Karpas-422 (cell line): ENCODE results near the gene CABCOCO1. TPM values are rescaled to one million over a fixed set of nuclear protein-coding genes. Genes with fewer than 3 reads are reported as not detected.
A peak's percentile ranks its signal among the peaks of the same experiment; 100 is the strongest.

Experiments used
- DNase-seq: peaks from one replicate; pipeline ENCODE4 v3.0.0-alpha.2; 2015
- H2AFZ ChIP-seq: fragments of 200-600 bp; sonication (generic); 2 replicates; pipeline ENCODE4 v1.6.1; 2014; ENCODE audit warnings: antibody characterized with exemption, low read length, mixed read lengths
- H3K27ac ChIP-seq: fragments of 200-600 bp; sonication (generic); 2 replicates; pipeline ENCODE4 v1.5.1; 2014; ENCODE audit warnings: mild to moderate bottlenecking, low read length, moderate library complexity
- H3K27me3 ChIP-seq: fragments of 200-600 bp; sonication (generic); 2 replicates; pipeline ENCODE4 v1.6.1; 2014; ENCODE audit warnings: low read length, mixed read lengths
- H3K36me3 ChIP-seq: fragments of 200-600 bp; sonication (generic); 2 replicates; pipeline ENCODE4 v1.6.1; 2014; ENCODE audit warnings: low read length, mixed read lengths; ENCODE audit not compliant: insufficient read depth
- H3K4me1 ChIP-seq: fragments of 200-600 bp; sonication (generic); 2 replicates; pipeline ENCODE4 v1.6.1; 2014; ENCODE audit warnings: mild to moderate bottlenecking, low read length, mixed read lengths
- H3K4me2 ChIP-seq: fragments of 200-600 bp; sonication (generic); 2 replicates; pipeline ENCODE4 v1.6.1; 2014; ENCODE audit warnings: low read length, low read depth, mild to moderate bottlenecking; ENCODE audit not compliant: poor library complexity, severe bottlenecking
- H3K4me3 ChIP-seq: fragments of 200-600 bp; sonication (generic); 2 replicates; pipeline ENCODE4 v1.5.1; 2014; ENCODE audit warnings: mild to moderate bottlenecking, antibody characterized with exemption, low read length, mixed read lengths
- H3K79me2 ChIP-seq: fragments of 200-600 bp; sonication (generic); 2 replicates; pipeline ENCODE4 v1.6.1; 2014; ENCODE audit warnings: mild to moderate bottlenecking, low read length, mixed read lengths
- H3K9ac ChIP-seq: fragments of 200-600 bp; sonication (generic); 2 replicates; pipeline ENCODE4 v1.6.0; 2014; ENCODE audit warnings: low read length
- H3K9me2 ChIP-seq: fragments of 200-600 bp; sonication (generic), shearing (Covaris generic); replicated peaks from 2 replicates; pipeline ENCODE4 v1.6.0; 2014; ENCODE audit warnings: mild to moderate bottlenecking, low read length, moderate library complexity; ENCODE audit not compliant: insufficient read depth
- H3K9me3 ChIP-seq: fragments of 300-700, 200-600 bp; sonication (generic); 2 replicates; pipeline ENCODE4 v1.6.1; 2014; ENCODE audit warnings: low read length, mixed read lengths
- H4K20me1 ChIP-seq: fragments of 200-600 bp; sonication (generic); 2 replicates; pipeline ENCODE4 v1.6.1; 2014; ENCODE audit warnings: mild to moderate bottlenecking, antibody characterized with exemption, low read length, low read depth; ENCODE audit not compliant: insufficient read depth
- total RNA-seq: library from RNA; depleted of rRNA; stranded (reverse); fragments of >200 nt; shearing (Covaris generic); gene quantifications from 2 replicates; pipeline ENCODE4 v1.2.3, GENCODE V29; 2014; ENCODE audit warnings: low replicate concordance

CABCOCO1 gene
- total RNA-seq, 1 experiment from 2014 or later = not detected

- H3K27me3 ChIP-seq = no peaks in the 10 kb centered on the region
- no peak for DNase-seq
- H3K9me3 ChIP-seq = 0 out of 2 replicates have a peak, but pooled peaks cover 3% of the 10 kb centered on the region
- H3K79me2 ChIP-seq = no peaks in the 10 kb centered on the region
- no peaks in the 10 kb centered on the region for H3K36me3 ChIP-seq
- no peaks in the 10 kb centered on the region for H3K9me2 ChIP-seq
- H3K27ac ChIP-seq = no peak overlapping the region
- H3K4me1 ChIP-seq = no peaks in the 10 kb centered on the region
- H3K4me2 ChIP-seq = no peak overlapping the region
- H4K20me1 ChIP-seq = no peaks in the 10 kb centered on the region
- H2AFZ ChIP-seq = no peak overlapping the region
- no peak overlapping the region for H3K4me3 ChIP-seq
- no peak overlapping the region for H3K9ac ChIP-seq
Observed at GRCh38 chr10:61747307-61747706, 84.6 kb downstream of the CABCOCO1 start.

GRCh38 chr10:61749291-61749690 is 86.6 kb downstream of the CABCOCO1 start:
- H4K20me1 ChIP-seq = no peaks in the 10 kb centered on the region
- no peaks in the 10 kb centered on the region for H3K9me2 ChIP-seq
- H3K27ac ChIP-seq = no peak overlapping the region
- H3K79me2 ChIP-seq = no peaks in the 10 kb centered on the region
- H3K9me3 ChIP-seq = 0 out of 2 replicates have a peak, but pooled peaks cover 3% of the 10 kb centered on the region
- H3K4me3 ChIP-seq = no peak overlapping the region
- no peak overlapping the region for H2AFZ ChIP-seq
- H3K4me2 ChIP-seq = no peak overlapping the region
- no peak overlapping the region for H3K9ac ChIP-seq
- no peaks in the 10 kb centered on the region for H3K36me3 ChIP-seq
- no peaks in the 10 kb centered on the region for H3K4me1 ChIP-seq
- H3K27me3 ChIP-seq = no peaks in the 10 kb centered on the region
- DNase-seq = no peak

- H3K9me2 ChIP-seq = no peaks in the 10 kb centered on the region
- no peak overlapping the region for H2AFZ ChIP-seq
- no peak overlapping the region for H3K4me3 ChIP-seq
- no peaks in the 10 kb centered on the region for H3K36me3 ChIP-seq
- H3K4me2 ChIP-seq = no peak overlapping the region
- no peaks in the 10 kb centered on the region for H3K27me3 ChIP-seq
- H4K20me1 ChIP-seq = no peaks in the 10 kb centered on the region
- DNase-seq = peak; percentile 76
- H3K4me1 ChIP-seq = no peaks in the 10 kb centered on the region
- H3K79me2 ChIP-seq = no peaks in the 10 kb centered on the region
- H3K9ac ChIP-seq = no peak overlapping the region
- H3K27ac ChIP-seq = no peak overlapping the region
- no peaks in the 10 kb centered on the region for H3K9me3 ChIP-seq
Observed at GRCh38 chr10:61750943-61751471, 88.3 kb downstream of the CABCOCO1 start.

GRCh38 chr10:61751599-61751998 is 88.9 kb downstream of the CABCOCO1 start:
- Histone ChIP-seq H2AFZ (no peak overlapping the region), H3K9me3 (no peaks in the 10 kb centered on the region), H3K9ac (no peak overlapping the region), H3K27ac (no peak overlapping the region), H3K4me2 (no peak overlapping the region), H3K79me2 (no peaks in the 10 kb centered on the region), H3K9me2 (no peaks in the 10 kb centered on the region), H3K4me3 (no peak overlapping the region), H3K27me3 (no peaks in the 10 kb centered on the region), H3K4me1 (no peaks in the 10 kb centered on the region), H4K20me1 (no peaks in the 10 kb centered on the region), H3K36me3 (no peaks in the 10 kb centered on the region)
- DNase-seq = no peak

DNA sequence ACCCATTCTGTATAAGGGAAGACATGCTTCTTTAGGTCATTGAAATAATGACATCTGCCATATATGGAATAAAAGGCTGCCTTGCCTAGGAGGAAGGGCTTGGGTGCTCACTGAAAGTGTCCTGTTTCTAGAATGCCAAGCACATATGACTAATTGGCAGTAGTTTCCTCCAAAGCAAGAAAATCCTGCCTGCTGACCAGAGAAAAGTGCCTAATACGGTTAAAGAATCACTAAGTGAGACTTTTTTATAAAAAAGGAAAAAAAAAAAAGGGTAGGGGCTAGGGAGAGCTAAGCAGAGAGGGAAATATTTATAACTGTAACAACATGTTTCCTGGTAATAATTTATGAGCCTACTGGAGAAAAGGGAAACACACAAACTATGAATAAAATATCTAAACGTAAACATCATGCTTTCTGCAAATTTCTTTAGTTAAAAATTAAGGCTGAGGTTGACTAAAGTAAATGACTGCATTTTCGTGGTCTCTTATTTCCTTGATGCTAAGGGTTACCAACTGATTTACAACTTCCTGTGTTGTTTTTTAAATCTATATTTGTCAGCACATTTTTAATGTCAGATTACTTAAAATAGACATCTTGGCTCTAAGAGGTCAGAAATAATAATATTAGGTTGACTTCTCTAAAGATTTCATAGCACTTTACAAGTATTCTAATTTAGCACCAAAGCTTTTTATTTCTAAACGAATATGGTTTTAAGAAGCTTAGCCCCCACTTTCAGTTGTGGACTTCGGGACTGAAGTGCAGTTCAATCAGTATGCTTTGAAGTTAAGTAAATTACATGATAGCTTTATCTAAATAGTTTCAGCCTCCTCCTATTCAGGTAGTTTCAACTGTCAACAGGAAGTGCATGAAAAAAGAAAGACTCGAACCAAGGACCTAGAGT is 89.6 kb downstream of the CABCOCO1 start:
- no peak overlapping the region for H3K27ac ChIP-seq
- H4K20me1 ChIP-seq = no peaks in the 10 kb centered on the region
- no peak overlapping the region for H3K9ac ChIP-seq
- H3K79me2 ChIP-seq = no peaks in the 10 kb centered on the region
- H3K4me1 ChIP-seq = no peaks in the 10 kb centered on the region
- DNase-seq = no peak
- H3K4me2 ChIP-seq = no peak overlapping the region
- H3K27me3 ChIP-seq = no peaks in the 10 kb centered on the region
- no peaks in the 10 kb centered on the region for H3K9me3 ChIP-seq
- no peaks in the 10 kb centered on the region for H3K9me2 ChIP-seq
- H2AFZ ChIP-seq = no peak overlapping the region
- H3K36me3 ChIP-seq = no peaks in the 10 kb centered on the region
- H3K4me3 ChIP-seq = no peak overlapping the region

GRCh38 chr10:61753453-61753852 is 90.7 kb downstream of the CABCOCO1 start:
- H3K4me3 ChIP-seq = no peak overlapping the region
- H3K4me2 ChIP-seq = no peak overlapping the region
- H3K9me2 ChIP-seq = no peaks in the 10 kb centered on the region
- no peak overlapping the region for H2AFZ ChIP-seq
- no peak overlapping the region for H3K9ac ChIP-seq
- H3K4me1 ChIP-seq = no peaks in the 10 kb centered on the region
- no peak for DNase-seq
- no peaks in the 10 kb centered on the region for H3K27me3 ChIP-seq
- H3K79me2 ChIP-seq = no peaks in the 10 kb centered on the region
- no peaks in the 10 kb centered on the region for H3K36me3 ChIP-seq
- no peaks in the 10 kb centered on the region for H3K9me3 ChIP-seq
- no peaks in the 10 kb centered on the region for H4K20me1 ChIP-seq
- H3K27ac ChIP-seq = no peak overlapping the region

- H3K4me2 ChIP-seq = no peak overlapping the region
- no peaks in the 10 kb centered on the region for H4K20me1 ChIP-seq
- no peak overlapping the region for H3K4me3 ChIP-seq
- H3K9ac ChIP-seq = no peak overlapping the region
- no peaks in the 10 kb centered on the region for H3K9me2 ChIP-seq
- no peak overlapping the region for H3K27ac ChIP-seq
- no peaks in the 10 kb centered on the region for H3K4me1 ChIP-seq
- no peaks in the 10 kb centered on the region for H3K36me3 ChIP-seq
- H2AFZ ChIP-seq = no peak overlapping the region
- H3K27me3 ChIP-seq = no peaks in the 10 kb centered on the region
- H3K79me2 ChIP-seq = no peaks in the 10 kb centered on the region
- no peak for DNase-seq
- no peaks in the 10 kb centered on the region for H3K9me3 ChIP-seq
Observed at GRCh38 chr10:61754587-61755550, 92.1 kb downstream of the CABCOCO1 start.

GRCh38 chr10:61757001-61757400 is 94.3 kb downstream of the CABCOCO1 start:
- Histone ChIP-seq H3K27ac (no peak overlapping the region), H2AFZ (no peak overlapping the region), H3K4me1 (no peaks in the 10 kb centered on the region), H4K20me1 (no peaks in the 10 kb centered on the region), H3K4me3 (no peak overlapping the region), H3K9me2 (no peaks in the 10 kb centered on the region), H3K27me3 (no peaks in the 10 kb centered on the region), H3K36me3 (no peaks in the 10 kb centered on the region), H3K9me3 (no peaks in the 10 kb centered on the region), H3K4me2 (no peak overlapping the region), H3K9ac (no peak overlapping the region), H3K79me2 (no peaks in the 10 kb centered on the region)
- no peak for DNase-seq
